HL-60/S4 (cell line): ENCODE data around the gene RASA3.
"Not testable (repeated sequence)": the region's sequence is repeated elsewhere in the genome, so short reads cannot be mapped to it uniquely, and the experiment has no call there.

Experiments
- in situ Hi-C: fragments of 300-500 bp; cut with MboI; formaldehyde crosslinking; loops from 2 replicates; pipeline ENCODE4 v1.14.3; 2022; ENCODE audit warnings: low sequenced_read_pairs

Gene RASA3

GRCh38 chr13:114102131-114102520 lies 30.3 kb downstream of the RASA3 start:
- in situ Hi-C loops = no loop called here

- in situ Hi-C loops = no loop called here
Measured at GRCh38 chr13:114101358-114102130, 30.9 kb downstream of the RASA3 start.

- in situ Hi-C loops = no loop called here
Measured at GRCh38 chr13:114100446-114101357, 31.7 kb downstream of the RASA3 start.

DNA sequence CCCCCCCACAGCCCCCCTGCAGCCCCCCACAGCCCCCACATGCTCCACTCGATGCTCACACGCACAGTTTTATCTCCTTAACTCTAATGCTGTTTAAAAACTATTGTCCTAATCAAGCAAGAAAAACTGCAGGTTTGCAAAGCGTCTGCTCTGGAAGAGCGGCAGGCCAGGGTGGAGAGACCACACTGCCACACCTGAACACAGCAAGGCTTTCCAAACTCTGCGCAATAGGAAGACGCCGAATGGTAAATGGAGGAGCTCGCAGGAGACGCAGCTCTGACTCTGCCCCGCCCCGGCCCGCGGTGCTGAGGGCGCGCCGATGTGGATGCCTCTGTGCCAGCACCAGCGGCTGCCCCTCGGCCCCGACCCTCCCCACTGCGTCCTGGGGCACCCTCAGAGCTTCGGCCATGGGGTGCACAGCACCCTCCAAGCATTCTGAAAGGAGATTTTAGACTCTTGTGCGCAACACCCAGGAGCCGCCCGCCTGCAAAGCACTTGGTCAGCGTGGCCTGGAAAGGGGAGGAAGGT lies 32.4 kb downstream of the RASA3 start:
- in situ Hi-C loops = no loop called here

- in situ Hi-C loops = no loop called here
Measured at GRCh38 chr13:114099191-114099590, 33.2 kb downstream of the RASA3 start.

- in situ Hi-C loops = not testable (repeated sequence)
Measured at GRCh38 chr13:114098689-114099056, 33.8 kb downstream of the RASA3 start.

DNA sequence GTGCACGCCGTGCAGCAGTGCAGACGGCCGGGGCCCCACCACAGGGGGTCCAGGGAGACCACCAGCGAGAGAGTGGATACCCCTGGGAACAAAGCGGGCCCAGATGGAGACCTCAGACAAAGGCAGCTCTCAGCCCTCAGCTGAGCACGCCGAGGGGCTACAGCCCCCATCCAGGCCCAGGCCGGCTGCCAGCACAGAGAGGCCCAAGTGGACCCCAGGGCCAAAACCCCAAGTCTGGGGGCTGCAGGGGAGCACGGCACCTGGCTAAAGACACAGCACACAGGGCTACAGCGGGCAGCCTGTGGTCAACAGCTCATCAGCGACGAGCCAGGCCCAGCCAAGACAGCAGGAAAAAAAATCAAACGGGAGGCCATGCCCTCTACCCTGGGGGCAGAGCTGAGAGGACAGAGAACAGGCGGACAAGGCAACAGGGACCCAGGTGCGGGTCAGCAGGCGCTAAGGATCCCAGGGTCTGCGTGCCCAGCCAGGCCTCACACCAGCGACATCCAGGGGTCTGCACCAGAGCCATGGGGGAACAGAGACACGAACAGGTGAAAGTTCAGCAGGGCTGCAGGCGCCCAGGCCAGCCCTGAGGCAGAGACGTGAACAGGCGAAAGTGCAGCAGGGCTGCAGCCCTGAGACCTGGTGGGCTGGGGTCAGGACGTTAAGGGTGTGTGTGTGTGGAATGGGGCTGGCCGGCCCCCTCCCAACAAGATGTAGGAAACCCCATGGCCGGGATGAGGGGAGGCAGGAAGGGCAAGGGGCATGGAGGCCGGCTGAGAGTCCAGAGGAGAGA lies 34.3 kb downstream of the RASA3 start:
- in situ Hi-C loops = no loop called here

GRCh38 chr13:114097212-114097892 lies 35.1 kb downstream of the RASA3 start:
- in situ Hi-C loops = no loop called here

GRCh38 chr13:114096811-114097211 lies 35.6 kb downstream of the RASA3 start:
- in situ Hi-C loops = no loop called here

GRCh38 chr13:114096031-114096485 lies 36.4 kb downstream of the RASA3 start:
- in situ Hi-C loops = no loop called here

DNA sequence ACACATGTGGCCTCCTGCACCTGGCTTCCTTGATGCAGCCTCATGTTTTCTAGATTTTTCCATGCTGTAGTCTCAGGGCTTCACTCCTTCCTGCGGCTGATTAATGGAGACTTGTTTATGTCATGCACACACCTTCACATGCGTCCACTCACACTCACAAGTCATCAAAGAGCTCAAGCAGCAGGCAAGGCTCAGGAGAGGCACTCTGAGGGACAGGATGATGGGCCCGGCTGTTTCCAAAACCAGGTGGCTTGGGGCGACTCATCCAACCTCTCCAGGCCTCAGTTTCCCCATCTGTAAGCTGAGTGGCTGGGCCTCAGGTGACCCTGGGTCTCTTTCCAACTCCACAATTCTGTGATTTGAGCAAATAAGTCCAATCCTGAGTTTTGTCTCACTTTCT lies 36.9 kb downstream of the RASA3 start:
- in situ Hi-C loops = no loop called here

DNA sequence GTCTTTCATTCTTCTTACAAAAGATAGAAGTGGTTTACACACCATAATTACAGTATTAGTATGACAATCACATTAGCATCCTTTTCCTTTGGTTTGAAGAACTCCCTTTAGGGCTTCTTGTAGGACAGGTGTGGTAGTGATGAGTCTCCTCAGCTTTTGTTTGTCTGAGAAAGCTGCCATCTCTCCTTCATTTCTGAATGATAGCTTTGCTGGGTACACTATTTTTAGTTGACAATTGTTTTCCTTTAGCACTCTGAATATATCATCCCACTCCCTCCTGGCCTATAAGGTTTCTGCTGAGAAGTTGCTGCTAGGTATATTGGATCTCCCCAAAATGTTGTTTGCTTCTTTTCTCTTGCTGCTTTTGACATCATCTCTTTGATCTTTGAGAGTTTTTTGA lies 39.3 kb downstream of the RASA3 start:
- in situ Hi-C loops = no loop called here

GRCh38 chr13:114092468-114092867 lies 40.0 kb downstream of the RASA3 start:
- in situ Hi-C loops = no loop called here

DNA sequence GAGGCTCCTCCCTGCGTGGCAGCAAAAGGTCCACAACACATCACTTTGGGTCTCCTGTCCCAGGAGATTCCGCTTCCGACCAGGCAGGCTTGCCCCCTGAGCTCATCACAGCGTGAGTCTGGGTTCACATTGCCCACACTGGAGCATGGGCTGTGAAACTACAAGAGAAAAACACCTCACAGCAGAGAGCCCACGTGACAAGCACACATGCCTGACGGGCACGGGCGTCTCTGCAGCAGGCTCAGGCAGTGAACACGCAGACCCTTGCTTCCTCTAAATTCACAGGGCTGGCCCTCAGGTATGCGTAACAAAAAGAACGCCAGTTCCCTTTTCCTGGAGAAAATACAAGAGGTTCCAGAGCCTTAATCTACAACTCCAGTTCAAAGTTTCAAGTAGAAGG lies 41.9 kb downstream of the RASA3 start:
- in situ Hi-C loops = no loop called here

GRCh38 chr13:114089751-114090400 lies 42.5 kb downstream of the RASA3 start:
- in situ Hi-C loops = no loop called here

DNA sequence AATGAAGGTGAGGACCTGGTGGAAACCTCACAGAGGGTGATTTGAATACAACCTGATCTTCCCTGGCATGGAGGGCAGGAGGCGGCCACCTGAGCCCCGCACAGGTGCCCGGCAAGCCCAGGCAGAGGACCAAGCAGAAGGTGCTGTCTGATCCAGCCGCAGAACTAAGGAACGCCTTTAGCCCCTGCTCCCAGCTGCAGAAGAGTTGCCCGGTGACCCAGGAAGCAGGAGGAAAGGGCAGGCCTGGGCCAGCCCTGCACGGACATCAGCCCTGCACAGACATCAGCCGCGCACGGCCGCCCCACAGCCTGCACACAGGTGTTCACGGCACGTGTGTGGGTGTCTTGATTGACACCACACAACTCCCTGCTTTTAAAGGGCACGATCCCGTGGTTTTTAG lies 43.1 kb downstream of the RASA3 start:
- in situ Hi-C loops = no loop called here

- in situ Hi-C loops = no loop called here
Measured at GRCh38 chr13:114088863-114089262, 43.6 kb downstream of the RASA3 start.

DNA sequence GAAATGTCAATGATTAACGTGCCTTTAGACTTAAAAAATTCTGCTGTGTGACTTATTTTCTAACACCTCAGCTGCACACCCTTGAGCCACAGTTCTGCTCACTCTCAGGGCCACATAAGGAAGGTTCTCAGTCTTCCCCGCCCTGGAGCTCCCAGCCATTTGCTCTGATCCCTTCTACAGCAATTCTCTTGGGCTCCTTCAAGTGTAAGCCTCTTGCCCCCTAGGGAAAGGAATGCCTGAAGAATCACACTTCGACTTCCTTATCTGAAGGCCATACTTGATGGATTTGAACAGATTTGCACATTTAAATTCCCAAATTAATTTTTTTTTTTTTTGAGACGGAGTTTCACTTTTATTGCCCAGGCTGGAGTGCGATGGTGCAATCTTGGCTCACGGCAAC lies 44.2 kb downstream of the RASA3 start:
- in situ Hi-C loops = no loop called here

- in situ Hi-C loops = no loop called here
Measured at GRCh38 chr13:114087430-114087829, 45.0 kb downstream of the RASA3 start.
